ENCODE measurements around the gene TMEM223. TPM values are rescaled to one million over a fixed set of nuclear protein-coding genes. Genes with fewer than 3 reads are reported as not detected.
"Not testable (repeated sequence)": the region's sequence is repeated elsewhere in the genome, so short reads cannot be mapped to it uniquely, and the experiment has no call there.

Gene TMEM223
- total RNA-seq, 2 donors from 2014 or later = 8.9 to 11.3 TPM

- Mint-ChIP-seq H3K36me3 (peaks cover 11 to 17% of the 10 kb centered on the region in 2 donors), H3K27ac (peak overlapping the region; percentile 39 to 85), H3K9me3 (no peaks in the 10 kb centered on the region)
- ATAC-seq = no peak
- no peak for DNase-seq (ENCODE audit: low spot score in 2 of 2)
Measured at GRCh38 chr11:62775646-62776045, 16.2 kb downstream of the TMEM223 start.

DNA sequence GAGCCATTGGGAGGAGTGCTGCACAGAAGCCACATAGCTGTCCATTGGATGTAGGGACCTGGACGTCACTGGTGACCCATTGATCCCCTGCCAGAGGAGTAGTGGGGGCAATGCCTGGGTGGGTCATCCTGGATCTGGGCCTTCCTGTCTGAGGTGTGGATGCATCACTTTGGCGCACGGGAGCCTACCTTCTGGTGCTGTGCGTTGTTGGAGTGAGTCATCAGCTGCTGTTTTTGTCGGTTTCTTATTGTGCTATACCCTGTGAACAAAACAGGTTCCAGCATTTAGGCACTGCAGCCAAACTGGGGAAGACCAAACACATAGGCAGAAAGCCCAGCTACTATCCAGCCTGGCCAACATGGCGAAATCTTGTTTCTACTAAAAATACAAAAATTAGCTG lies 17.4 kb downstream of the TMEM223 start:
- Mint-ChIP-seq H3K36me3 (peaks cover 11 to 17% of the 10 kb centered on the region in 2 donors), H3K9me3 (no peaks in the 10 kb centered on the region), H3K27ac (no peak overlapping the region)
- no peak for DNase-seq (ENCODE audit: low spot score in 2 of 2)
- no peak for ATAC-seq

DNA sequence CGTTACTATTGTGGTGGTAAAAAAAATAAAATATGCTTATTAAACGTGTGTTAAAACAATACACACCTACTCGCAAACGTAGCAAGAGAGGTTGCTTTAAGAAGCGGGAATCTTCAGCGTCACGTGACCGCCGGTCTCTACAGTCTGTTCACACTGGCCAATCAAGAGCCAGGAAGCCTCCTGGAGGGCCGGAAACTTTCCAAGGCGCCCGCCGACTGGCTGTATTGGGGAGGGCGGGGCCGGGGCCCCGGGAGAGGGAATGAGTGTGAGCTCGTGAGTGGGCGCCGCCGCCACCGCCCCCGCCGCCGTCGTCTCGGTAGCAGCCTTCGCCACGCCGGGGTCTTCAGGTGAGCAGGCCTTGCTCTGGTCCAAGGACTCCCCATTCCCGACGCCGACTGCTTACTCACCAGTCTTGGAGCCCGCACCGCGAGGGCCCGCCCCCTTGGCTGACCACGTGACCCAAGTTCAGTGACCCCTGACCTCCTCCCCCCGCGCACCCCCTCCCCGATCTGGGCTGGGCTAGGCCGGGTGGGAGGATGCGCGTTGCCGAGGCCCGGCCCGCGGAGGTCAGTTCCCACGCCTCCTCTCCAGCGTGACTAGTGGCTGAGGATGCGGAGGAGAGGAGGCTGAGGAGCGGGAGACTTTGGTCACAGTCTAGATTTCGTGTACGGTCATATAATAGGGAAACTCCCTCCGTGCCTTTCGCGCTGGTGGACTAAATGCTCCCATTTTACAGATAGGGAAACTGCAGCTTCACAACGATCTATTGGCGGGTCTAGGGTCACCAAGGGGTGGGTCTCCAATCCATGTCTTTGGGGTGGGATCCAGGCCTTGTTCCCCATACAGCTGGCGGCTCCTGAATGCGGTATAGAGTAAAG lies 20.4 kb downstream of the TMEM223 start, which contains the start of gene TAF6L:
Gene TAF6L, plus strand, starts transcription at position 253 of the 878 bp plus-strand sequence. CDS start 4,388 bp downstream, outside the sequence.
- Mint-ChIP-seq H3K36me3 (peaks cover 4 to 11% of the 10 kb centered on the region in 2 donors), H3K9me3 (no peaks in the 10 kb centered on the region), H3K27ac (peak within 1 kb of the TSS; percentile 87 to 92)
- ATAC-seq (peak; percentile 92 to 94), DNase-seq (ENCODE audit: low spot score in 2 of 2) (peak; percentile 94 to 98)

DNA sequence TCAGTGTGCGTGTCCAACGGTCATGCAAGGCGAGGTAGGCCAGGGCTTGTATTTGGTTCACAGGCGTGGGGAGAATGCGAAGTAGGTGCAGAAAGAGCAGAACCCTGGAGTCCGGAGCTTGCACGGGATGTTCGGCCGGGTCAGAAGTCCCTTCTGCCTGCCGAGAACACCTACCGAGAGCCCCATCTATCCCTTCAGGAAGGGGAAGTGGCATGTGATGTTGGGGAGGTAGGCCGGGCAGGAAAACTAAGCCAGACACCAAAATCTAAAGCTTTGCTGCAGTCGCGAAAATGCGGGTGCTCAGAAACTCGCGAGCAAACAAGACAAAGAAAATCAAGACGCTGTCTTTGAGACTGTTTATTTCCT lies 21.0 kb downstream of the TMEM223 start:
- ATAC-seq (no peak), DNase-seq (ENCODE audit: low spot score in 2 of 2) (peak in 1 of 2 donors; percentile 30)
- Mint-ChIP-seq H3K27ac (peak overlapping the region; percentile 87 to 92), H3K9me3 (no peaks in the 10 kb centered on the region), H3K36me3 (peaks cover 4 to 5% of the 10 kb centered on the region in 2 donors)

DNA sequence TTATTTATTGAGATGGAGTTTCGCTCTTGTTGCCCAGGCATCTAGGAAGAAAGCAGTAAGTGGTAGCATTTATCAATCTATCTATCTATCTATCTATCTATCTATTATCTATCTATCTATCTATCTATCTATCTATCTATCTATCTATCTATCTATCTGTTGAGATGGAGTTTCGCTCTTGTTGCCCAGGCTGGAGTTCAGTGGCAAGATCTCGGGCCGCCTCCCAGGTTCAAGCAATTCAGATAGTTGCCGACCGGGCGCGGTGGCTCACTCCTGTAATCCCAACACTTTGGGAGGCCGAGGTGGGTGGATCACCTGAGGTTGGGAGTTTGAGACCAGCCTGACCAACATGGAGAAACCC lies 31.0 kb downstream of the TMEM223 start:
- DNase-seq (ENCODE audit: low spot score in 2 of 2); H3K9me3 Mint-ChIP-seq: not testable (repeated sequence)
- ATAC-seq = peak; percentile 1 to 5
- H3K27ac Mint-ChIP-seq = peak overlapping the region; percentile 91 to 92
- peaks cover 14% of the 10 kb centered on the region in 2 donors for H3K36me3 Mint-ChIP-seq

DNA sequence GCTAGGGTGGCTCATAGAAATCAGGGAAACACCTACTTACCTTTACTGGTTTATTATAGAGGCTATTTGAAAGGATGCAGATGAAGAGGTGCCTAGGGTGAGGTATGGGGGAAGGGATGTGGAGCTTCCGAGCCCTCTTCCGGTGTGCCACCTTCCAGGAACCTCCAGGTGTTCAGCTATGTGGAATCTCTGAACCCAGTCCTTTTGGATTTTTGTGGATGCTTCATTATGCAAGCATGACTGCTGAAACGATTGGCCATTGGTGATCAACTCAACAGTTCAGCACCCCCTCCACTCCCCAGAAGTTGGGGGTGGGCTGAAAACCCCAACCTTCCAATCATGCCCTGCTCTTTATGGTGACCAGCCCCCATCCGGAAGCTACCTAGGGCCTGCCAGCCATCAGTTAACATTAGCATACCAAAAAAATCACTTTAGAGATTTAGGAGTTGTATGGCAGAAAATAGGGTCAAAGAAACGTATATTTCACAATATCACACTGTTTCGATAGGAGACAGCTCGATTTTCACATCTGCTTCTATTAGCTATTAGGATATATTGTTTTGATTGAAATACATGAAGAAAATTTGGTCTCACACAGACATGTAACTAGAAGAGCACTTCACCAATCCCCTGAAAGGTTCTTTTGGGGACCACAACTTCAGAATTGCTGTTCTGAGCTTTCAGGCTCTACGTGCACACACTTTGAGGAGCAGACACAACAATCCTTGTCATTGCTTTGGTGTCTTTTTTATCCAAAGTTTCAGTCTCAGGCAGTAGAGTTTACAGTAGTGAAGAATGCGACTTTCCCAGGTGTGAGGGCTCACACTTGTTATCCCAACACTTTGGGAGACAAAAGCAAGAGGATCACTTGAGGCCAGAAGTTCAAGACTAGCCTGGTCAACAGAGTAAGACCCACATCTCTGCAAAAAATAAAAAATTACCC lies 33.7 kb downstream of the TMEM223 start:
- Mint-ChIP-seq H3K27ac (no peak overlapping the region), H3K36me3 (peaks cover 14% of the 10 kb centered on the region in 2 donors), H3K9me3 (no peaks in the 10 kb centered on the region)
- DNase-seq (ENCODE audit: low spot score in 2 of 2) (no peak), ATAC-seq (no peak)

GRCh38 chr11:62755086-62755615 lies 36.7 kb downstream of the TMEM223 start:
- DNase-seq (ENCODE audit: low spot score in 2 of 2) (no peak), ATAC-seq (no peak)
- Mint-ChIP-seq H3K27ac (no peak overlapping the region), H3K9me3 (no peaks in the 10 kb centered on the region), H3K36me3 (no peaks in the 10 kb centered on the region)

DNA sequence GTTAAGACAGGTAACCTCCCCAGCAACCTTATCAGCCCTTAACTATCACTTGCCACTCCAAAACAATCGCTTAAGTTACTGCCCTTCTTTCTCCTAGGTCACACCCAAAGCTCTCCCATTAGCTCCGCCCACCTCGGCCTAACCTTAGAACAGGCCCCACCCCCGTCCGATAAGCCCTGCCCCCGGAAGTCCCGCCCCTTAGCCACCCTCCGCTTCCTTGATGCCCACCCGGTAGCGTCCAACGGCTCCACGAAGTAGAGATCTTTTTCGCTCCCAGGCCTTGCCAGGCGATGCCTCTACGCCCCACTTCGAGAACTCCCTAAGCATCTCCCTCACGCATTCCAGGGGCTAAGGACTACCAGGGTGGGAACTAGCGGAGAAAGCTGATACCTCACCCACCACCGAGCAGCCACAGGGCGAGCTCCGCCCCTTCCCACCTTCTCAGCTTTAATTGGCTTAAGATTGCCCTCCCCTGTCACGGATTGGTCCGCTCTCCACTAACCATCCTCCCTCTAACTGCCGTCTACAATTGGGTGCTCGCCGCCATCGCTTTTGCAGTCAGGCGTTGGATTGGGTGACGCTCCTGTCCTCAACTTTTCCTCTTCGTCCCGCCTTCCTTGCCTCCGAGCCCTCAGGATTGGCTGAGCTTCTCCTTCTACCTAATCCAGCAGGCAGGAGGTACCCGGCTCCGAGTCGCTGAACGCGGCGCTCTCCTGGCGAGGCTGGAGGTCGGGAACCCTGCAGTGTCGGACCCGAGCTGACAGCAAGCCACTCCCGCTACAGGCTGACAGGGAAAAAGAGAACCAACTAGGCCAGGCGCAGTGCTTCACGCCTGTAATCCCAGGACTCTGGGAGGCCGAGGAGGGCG lies 37.8 kb downstream of the TMEM223 start, which contains the start of gene ZBTB3:
Gene ZBTB3, minus strand, starts transcription at position 425 of the 868 bp plus-strand sequence. CDS start 496 bp downstream, outside the sequence.
- DNase-seq (ENCODE audit: low spot score in 2 of 2) (peak; percentile 94 to 97), ATAC-seq (peak; percentile 97 to 98)
- no peaks in the 10 kb centered on the region for H3K36me3 Mint-ChIP-seq
- no peaks in the 10 kb centered on the region for H3K9me3 Mint-ChIP-seq
- peak within 1 kb of the TSS; percentile 94 to 99 for H3K27ac Mint-ChIP-seq

DNA sequence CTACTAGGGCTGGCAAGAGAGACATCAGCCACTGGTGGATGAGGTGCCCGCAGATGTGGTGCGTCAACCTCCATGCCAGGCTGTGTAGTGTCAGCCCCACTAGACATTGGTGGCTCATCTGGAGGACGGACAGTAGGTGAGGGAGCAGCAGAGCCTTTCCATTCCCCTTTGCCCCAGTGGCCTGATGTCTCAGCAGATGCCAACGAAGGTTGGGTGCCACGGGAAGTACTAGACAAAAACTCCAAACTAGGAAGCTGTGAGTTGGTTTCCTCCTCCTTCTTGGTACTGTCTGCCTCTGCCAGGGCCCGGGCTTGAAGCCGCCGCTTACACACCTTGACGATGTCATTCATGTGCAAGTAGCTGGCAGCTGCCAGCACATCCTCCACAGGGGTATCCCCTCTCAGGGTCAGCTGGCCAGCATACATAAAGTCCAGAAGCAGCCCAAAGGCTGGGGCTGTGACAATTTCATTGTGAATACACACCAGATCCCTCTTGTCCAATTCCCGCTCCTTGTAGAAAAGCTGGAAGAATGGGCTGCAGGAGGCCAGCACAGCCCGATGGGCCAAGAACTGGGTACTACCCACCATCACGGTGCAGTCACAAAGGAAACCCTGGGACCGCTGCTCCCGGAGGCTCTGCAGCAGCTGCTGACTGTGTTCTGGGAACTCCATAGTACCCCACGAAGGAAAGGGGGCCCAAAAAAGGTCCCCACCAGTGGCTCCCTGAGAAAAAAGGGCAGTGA lies 38.6 kb downstream of the TMEM223 start:
- peak overlapping the region; percentile 94 to 99 for H3K27ac Mint-ChIP-seq
- DNase-seq (ENCODE audit: low spot score in 2 of 2) (no peak), ATAC-seq (peak in 1 of 2 donors; percentile 0)
- H3K36me3 Mint-ChIP-seq = no peaks in the 10 kb centered on the region
- no peaks in the 10 kb centered on the region for H3K9me3 Mint-ChIP-seq

DNA sequence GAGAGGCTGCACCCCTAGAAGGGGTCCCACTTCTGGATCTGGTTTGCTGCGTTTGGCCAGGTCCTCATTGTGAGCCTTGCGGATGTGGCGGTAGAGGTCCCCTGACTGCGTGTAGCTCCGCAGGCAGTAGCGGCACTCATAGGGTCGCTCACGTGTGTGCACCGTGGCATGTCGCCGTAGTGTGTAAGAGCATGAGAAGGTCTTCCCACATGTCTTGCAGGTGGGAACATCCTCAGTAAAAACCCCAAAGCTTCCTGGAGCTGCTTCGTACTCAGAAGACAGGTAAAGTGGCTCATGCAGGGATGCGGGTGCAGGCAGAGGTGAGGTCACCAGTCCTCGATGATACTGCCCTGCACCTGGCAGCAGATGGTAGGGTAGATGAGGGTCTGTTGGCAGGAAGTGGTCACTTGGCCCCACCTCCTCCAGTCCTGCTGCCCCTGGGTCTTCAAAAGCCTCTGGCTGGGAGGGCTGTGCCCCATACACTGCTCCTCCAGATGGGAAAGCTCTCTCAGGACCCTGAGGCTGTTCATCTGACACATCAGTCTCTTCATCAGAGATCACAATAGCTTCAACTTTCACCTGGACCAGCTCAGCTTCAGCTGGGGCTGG lies 39.5 kb downstream of the TMEM223 start:
- no peaks in the 10 kb centered on the region for H3K36me3 Mint-ChIP-seq

GRCh38 chr11:62749931-62750330 lies 41.9 kb downstream of the TMEM223 start:
- ATAC-seq; H3K9me3 Mint-ChIP-seq; H3K36me3 Mint-ChIP-seq; DNase-seq (ENCODE audit: low spot score in 2 of 2): not testable (repeated sequence)
- H3K27ac Mint-ChIP-seq = peak overlapping the region in 1 of 2 donors; percentile 60

More for the DNA sequence above, 39.5 kb downstream of the TMEM223 start:
- H3K9me3 Mint-ChIP-seq = no peaks in the 10 kb centered on the region
- H3K27ac Mint-ChIP-seq = peak overlapping the region in 1 of 2 donors; percentile 60
- ATAC-seq = no peak
- DNase-seq (ENCODE audit: low spot score in 2 of 2) = no peak

GRCh38 chr11:62747475-62748160 lies 44.2 kb downstream of the TMEM223 start:
- H3K36me3 Mint-ChIP-seq = no peaks in the 10 kb centered on the region
- ATAC-seq = no peak
- DNase-seq (ENCODE audit: low spot score in 2 of 2) = no peak
- no peak overlapping the region for H3K27ac Mint-ChIP-seq
- no peaks in the 10 kb centered on the region for H3K9me3 Mint-ChIP-seq

All from activated naive CD4-positive, alpha-beta T cell treated with anti-CD3 and anti-CD28 coated beads, Interleukin-2, amount 50 U/mL, for 72 hours (primary cell).